H9 (cell line): ENCODE data around the gene GRIA1. TPM values are rescaled to one million over a fixed set of nuclear protein-coding genes. Genes with fewer than 3 reads are reported as not detected.

Experiments used
- DNase-seq: peaks from one replicate; pipeline ENCODE4 v3.0.0-alpha.2; 2017
- H2AFZ ChIP-seq: one replicate; pipeline ENCODE4 v1.6.1; 2013; ENCODE audit warnings: mild to moderate bottlenecking, low read length, control low read depth, moderate library complexity
- H2AK5ac ChIP-seq: 2 replicates; pipeline ENCODE4 v1.6.1; 2013; ENCODE audit warnings: low read length, control low read depth, mixed read lengths; ENCODE audit not compliant: insufficient read length
- H2BK120ac ChIP-seq: one replicate; pipeline ENCODE4 v1.6.1; 2013; ENCODE audit warnings: low read depth, mild to moderate bottlenecking, low read length, control low read depth, inconsistent platforms; ENCODE audit not compliant: poor library complexity, severe bottlenecking
- H2BK12ac ChIP-seq: 2 replicates; pipeline ENCODE4 v1.6.1; 2013; ENCODE audit warnings: low read length, control low read depth, mixed read lengths, low read depth; ENCODE audit not compliant: insufficient read length
- H2BK15ac ChIP-seq: 2 replicates; pipeline ENCODE4 v1.6.1; 2013; ENCODE audit warnings: low read depth, low read length, control low read depth
- H2BK20ac ChIP-seq: one replicate; pipeline ENCODE4 v1.6.1; 2013; ENCODE audit warnings: low read depth, mild to moderate bottlenecking, low read length, control low read depth, inconsistent platforms; ENCODE audit not compliant: poor library complexity, severe bottlenecking
- H2BK5ac ChIP-seq: 2 replicates; pipeline ENCODE4 v1.6.1; 2013; ENCODE audit warnings: low read length, control low read depth, mixed read lengths; ENCODE audit not compliant: insufficient read length
- H3K14ac ChIP-seq: 2 replicates; pipeline ENCODE4 v1.6.1; 2013; ENCODE audit warnings: low read length, control low read depth; ENCODE audit not compliant: insufficient read depth
- H3K18ac ChIP-seq: 2 replicates; pipeline ENCODE4 v1.6.1; 2013; ENCODE audit warnings: low read depth, mild to moderate bottlenecking, mixed read lengths, low read length, control low read depth; ENCODE audit not compliant: insufficient read length
- H3K23ac ChIP-seq: 2 replicates; pipeline ENCODE4 v1.6.1; 2013; ENCODE audit warnings: low read length, control low read depth, mixed read lengths, low read depth; ENCODE audit not compliant: insufficient read length
- H3K23me2 ChIP-seq: 2 replicates; pipeline ENCODE4 v1.6.1; 2013; ENCODE audit warnings: low read depth, mild to moderate bottlenecking, mixed read lengths, low read length, control low read depth; ENCODE audit not compliant: insufficient read length, poor library complexity, severe bottlenecking
- H3K27ac ChIP-seq: 2 replicates; pipeline ENCODE4 v1.5.1; 2013; ENCODE audit warnings: low read length, control low read depth, mixed read lengths, low read depth; ENCODE audit not compliant: insufficient read length
- H3K27me3 ChIP-seq: 2 replicates; pipeline ENCODE4 v1.6.1; 2013; ENCODE audit warnings: low read length, control low read depth, inconsistent platforms; ENCODE audit not compliant: insufficient read depth
- H3K4ac ChIP-seq: 2 replicates; pipeline ENCODE4 v1.6.1; 2013; ENCODE audit warnings: low read depth, mild to moderate bottlenecking, control low read depth, inconsistent platforms, low read length, moderate library complexity
- H3K4me1 ChIP-seq: 2 replicates; pipeline ENCODE4 v1.6.1; 2013; ENCODE audit warnings: low read length, control low read depth, inconsistent platforms; ENCODE audit not compliant: insufficient read depth
- H3K4me2 ChIP-seq: 2 replicates; pipeline ENCODE4 v1.6.1; 2013; ENCODE audit warnings: low read length, control low read depth, mixed read lengths; ENCODE audit not compliant: insufficient read length, insufficient read depth
- H3K56ac ChIP-seq: 2 replicates; pipeline ENCODE4 v1.6.1; 2013; ENCODE audit warnings: low read depth, mild to moderate bottlenecking, mixed read lengths, low read length, control low read depth; ENCODE audit not compliant: insufficient read length
- H3K79me1 ChIP-seq: 2 replicates; pipeline ENCODE4 v1.6.1; 2013; ENCODE audit warnings: low read depth, mild to moderate bottlenecking, moderate library complexity, low read length, control low read depth, inconsistent platforms; ENCODE audit not compliant: insufficient read depth, poor library complexity, severe bottlenecking
- H3K79me2 ChIP-seq: 2 replicates; pipeline ENCODE4 v1.6.1; 2013; ENCODE audit warnings: low read length, control low read depth, inconsistent platforms; ENCODE audit not compliant: insufficient read depth
- H3K9ac ChIP-seq: 2 replicates; pipeline ENCODE4 v1.6.1; 2013; ENCODE audit warnings: low read length, control low read depth, mixed read lengths; ENCODE audit not compliant: insufficient read length; ENCODE audit errors: extremely low read depth
- H3K9me3 ChIP-seq: one replicate; pipeline ENCODE4 v1.6.1; 2013; ENCODE audit warnings: low read depth, low read length, inconsistent platforms; ENCODE audit not compliant: control insufficient read depth
- H3T11ph ChIP-seq: one replicate; pipeline ENCODE4 v1.6.1; 2013; ENCODE audit warnings: mild to moderate bottlenecking, low read length, control low read depth, inconsistent platforms
- H4K20me1 ChIP-seq: one replicate; pipeline ENCODE4 v1.6.1; 2013; ENCODE audit not compliant: control insufficient read depth, insufficient read length, insufficient read depth
- H4K5ac ChIP-seq: 2 replicates; pipeline ENCODE4 v1.6.1; 2013; ENCODE audit warnings: low read depth, mild to moderate bottlenecking, mixed read lengths, low read length, control low read depth; ENCODE audit not compliant: insufficient read length
- H4K8ac ChIP-seq: replicated peaks from 2 replicates; pipeline ENCODE4 v1.6.1; 2013; ENCODE audit warnings: low read length, control low read depth, mixed read lengths, low read depth; ENCODE audit not compliant: insufficient read length
- H4K91ac ChIP-seq: 2 replicates; pipeline ENCODE4 v1.6.1; 2013; ENCODE audit warnings: low read depth, mild to moderate bottlenecking, moderate library complexity, mixed read lengths, low read length, control low read depth; ENCODE audit not compliant: insufficient read length
- H3K27ac Mint-ChIP-seq, 3 experiments: 2 replicates in 2 of 3; 3 replicates in 1 of 3; pipeline ENCODE4 v1.8.0; 2020 to 2021; ENCODE audit warnings: mixed read lengths in 3 of 3, mild to moderate bottlenecking in 1 of 3, moderate library complexity in 1 of 3
- H3K27me3 Mint-ChIP-seq: 2 replicates; pipeline ENCODE4 v1.8.0; 2021; ENCODE audit warnings: low read depth, mild to moderate bottlenecking, moderate library complexity, mixed read lengths
- H3K36me3 Mint-ChIP-seq, 3 experiments: 2 replicates in 2 of 3; 3 replicates in 1 of 3; pipeline ENCODE4 v1.8.0; 2020 to 2021; ENCODE audit warnings: low read depth in 3 of 3, mixed read lengths in 3 of 3; ENCODE audit not compliant: insufficient read depth in 1 of 3
- H3K4me1 Mint-ChIP-seq, 2 experiments: 2 replicates each; pipeline ENCODE4 v1.8.0; 2020; ENCODE audit warnings: mixed read lengths in 2 of 2
- H3K4me3 Mint-ChIP-seq, 2 experiments: 2 replicates in 1 of 2; 3 replicates in 1 of 2; pipeline ENCODE4 v1.8.0; 2020 to 2021; ENCODE audit warnings: mild to moderate bottlenecking in 2 of 2, mixed read lengths in 2 of 2, moderate library complexity in 1 of 2
- H3K9me3 Mint-ChIP-seq, 2 experiments: 2 replicates in 1 of 2; 3 replicates in 1 of 2; pipeline ENCODE4 v1.8.0; 2020; ENCODE audit warnings: mild to moderate bottlenecking in 2 of 2, mixed read lengths in 2 of 2, moderate library complexity in 1 of 2
- WGBS: extraction: QIAGEN DNeasy Blood & Tissue Kit; methylation state at CpG from one replicate; pipeline ENCODE4 v1.1.7; 2013; ENCODE audit warnings: missing lambda C conversion rate, low lambda C conversion rate, mixed read lengths; ENCODE audit not compliant: insufficient read length; ENCODE audit errors: extremely low coverage; 5-methylcytosine and 5-hydroxymethylcytosine counted together
- total RNA-seq: library from RNA; stranded (reverse); gene quantifications from 2 replicates; pipeline ENCODE4 v1.2.1, GENCODE V29; 2021
- TF ChIP-seq, protein P1 (sequence below): fragments of 200-600 bp; sonication (generic); conservative IDR thresholded peaks from 3 replicates; pipeline ENCODE4 v1.8.0; 2021; ENCODE audit warnings: antibody characterized with exemption, mild to moderate bottlenecking

Gene GRIA1
- total RNA-seq, 1 experiment from 2014 or later: 0.52 TPM

DNA sequence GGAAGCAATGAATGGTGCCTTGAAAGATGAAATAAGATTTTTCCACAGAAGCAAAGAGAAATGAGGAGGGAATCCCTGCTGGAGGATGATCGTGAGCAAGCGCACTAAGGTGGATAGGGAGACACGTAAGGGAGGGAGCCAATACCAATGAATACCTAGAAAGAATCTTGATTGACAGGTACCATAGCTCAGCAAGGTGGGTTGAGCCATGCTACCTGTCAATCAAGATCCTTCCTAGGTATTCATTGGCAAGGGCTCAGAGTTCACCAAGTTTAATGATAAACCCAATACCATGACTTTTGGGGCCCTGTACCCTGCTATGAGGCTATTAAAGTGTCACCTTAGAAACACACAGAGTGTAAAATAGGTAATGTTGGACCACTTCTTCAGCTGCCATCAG lies 226.8 kb downstream of the GRIA1 start:
- no peak overlapping the region for H3K23ac ChIP-seq
- H4K91ac ChIP-seq: no peak overlapping the region
- no peak overlapping the region for H4K5ac ChIP-seq
- TF ChIP-seq, protein P1, sequence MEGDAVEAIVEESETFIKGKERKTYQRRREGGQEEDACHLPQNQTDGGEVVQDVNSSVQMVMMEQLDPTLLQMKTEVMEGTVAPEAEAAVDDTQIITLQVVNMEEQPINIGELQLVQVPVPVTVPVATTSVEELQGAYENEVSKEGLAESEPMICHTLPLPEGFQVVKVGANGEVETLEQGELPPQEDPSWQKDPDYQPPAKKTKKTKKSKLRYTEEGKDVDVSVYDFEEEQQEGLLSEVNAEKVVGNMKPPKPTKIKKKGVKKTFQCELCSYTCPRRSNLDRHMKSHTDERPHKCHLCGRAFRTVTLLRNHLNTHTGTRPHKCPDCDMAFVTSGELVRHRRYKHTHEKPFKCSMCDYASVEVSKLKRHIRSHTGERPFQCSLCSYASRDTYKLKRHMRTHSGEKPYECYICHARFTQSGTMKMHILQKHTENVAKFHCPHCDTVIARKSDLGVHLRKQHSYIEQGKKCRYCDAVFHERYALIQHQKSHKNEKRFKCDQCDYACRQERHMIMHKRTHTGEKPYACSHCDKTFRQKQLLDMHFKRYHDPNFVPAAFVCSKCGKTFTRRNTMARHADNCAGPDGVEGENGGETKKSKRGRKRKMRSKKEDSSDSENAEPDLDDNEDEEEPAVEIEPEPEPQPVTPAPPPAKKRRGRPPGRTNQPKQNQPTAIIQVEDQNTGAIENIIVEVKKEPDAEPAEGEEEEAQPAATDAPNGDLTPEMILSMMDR: no peak
- H3K79me2 ChIP-seq: no peaks in the 10 kb centered on the region
- H3K9ac ChIP-seq: no peak overlapping the region
- no peak overlapping the region for H2BK120ac ChIP-seq
- no peak overlapping the region for H3K56ac ChIP-seq
- no peaks in the 10 kb centered on the region for H4K20me1 ChIP-seq
- H3K4me1 ChIP-seq: no peaks in the 10 kb centered on the region
- peaks cover 6% of the 10 kb centered on the region in 2 experiments; a peak in 4 of 5 replicates for H3K9me3 Mint-ChIP-seq
- H3K27ac ChIP-seq: no peak overlapping the region
- H2AFZ ChIP-seq: no peak overlapping the region
- H3K4ac ChIP-seq: no peak overlapping the region
- H4K8ac ChIP-seq: no peak overlapping the region
- H2BK12ac ChIP-seq: no peak overlapping the region
- no peak overlapping the region for H2AK5ac ChIP-seq
- H3K79me1 ChIP-seq: no peaks in the 10 kb centered on the region
- no peak overlapping the region for H3K14ac ChIP-seq
- H3K36me3 Mint-ChIP-seq: peaks cover 0 to 4% (median 0%) of the 10 kb centered on the region in 3 experiments; a peak in 2 of 7 replicates
- no peaks in the 10 kb centered on the region for H3K9me3 ChIP-seq
- no peak overlapping the region for H2BK15ac ChIP-seq
- no peak overlapping the region for H3K18ac ChIP-seq
- H3K4me1 Mint-ChIP-seq: no peaks in the 10 kb centered on the region; a peak in 1 of 4 replicates
- H3K23me2 ChIP-seq: no peaks in the 10 kb centered on the region
- H3K4me2 ChIP-seq: no peak overlapping the region
- no peaks in the 10 kb centered on the region for H3K27me3 Mint-ChIP-seq
- DNase-seq: no peak
- no peak overlapping the region for H3K27ac Mint-ChIP-seq
- no peak overlapping the region for H3K4me3 Mint-ChIP-seq
- no peaks in the 10 kb centered on the region for H3K27me3 ChIP-seq
- WGBS: no CpG with 5 or more reads among the region's 3 CpGs
- H2BK5ac ChIP-seq: no peak overlapping the region
- H3T11ph ChIP-seq: no peak overlapping the region
- no peak overlapping the region for H2BK20ac ChIP-seq
